HepG2 (cell line): Measurements from ENCODE around the gene IGFBP7. TPM values are rescaled to one million over a fixed set of nuclear protein-coding genes. Genes with fewer than 3 reads are reported as not detected.

Experiments
- ATAC-seq: fragments of 200-7000 bp; cut with Tn5 transposase; 3 replicates; pipeline ENCODE4 v1.9.1; 2020; ENCODE audit warnings: mild to moderate bottlenecking, moderate library complexity
- BruUV-seq: library from RNA; stranded (reverse); fragments of 400-500 nt; replicated peaks from 2 replicates; lab custom pipeline; 2021; lab: Mats Ljungman, UMichigan
- CTCF ChIA-PET: fragments of 300-600 bp; formaldehyde crosslinking; extraction: SDS; loops from one replicate; lab custom pipeline; 2021; ENCODE audit warnings: low total read pairs, inconsistent platforms, low intra/inter-chr PET ratio; lab: Yijun Ruan, JAX
- POLR2A ChIA-PET: fragments of 350-600 bp; sonication (Branson Sonifier 250); formaldehyde crosslinking; loops from one replicate; lab custom pipeline; 2020; ENCODE audit warnings: antibody characterized with exemption, inconsistent platforms; lab: Yijun Ruan, JAX
- DNase-seq: peaks from one replicate; pipeline ENCODE4 v3.0.0-alpha.2; 2015; ENCODE audit warnings: low spot score
- FAIRE-seq: peaks from 3 replicates; lab custom pipeline; 2011; peaks lifted over from hg19 to GRCh38; lab: Jason Lieb, UNC
- H2AFZ ChIP-seq: one replicate; pipeline ENCODE4 v1.6.1; 2011; ENCODE audit warnings: low read length, inconsistent platforms
- H3K27ac ChIP-seq: fragments of 300-600 bp; 3 replicates; pipeline ENCODE4 v1.8.0; 2011; ENCODE audit warnings: mixed run types, mild to moderate bottlenecking, mixed read lengths, low read length, inconsistent platforms; ENCODE audit not compliant: insufficient read depth; ENCODE audit errors: extremely low read length
- H3K27me3 ChIP-seq, 2 experiments: fragments of 200-600 bp in 1 of 2; 2 replicates in 1 of 2; 3 replicates in 1 of 2; pipeline versions ENCODE4 v1.6.0 to v1.8.0; 2011; ENCODE audit warnings: low read length in 2 of 2, mild to moderate bottlenecking in 2 of 2, moderate library complexity in 2 of 2, inconsistent platforms in 1 of 2; ENCODE audit not compliant: insufficient read depth in 2 of 2, control insufficient read depth in 1 of 2
- H3K36me3 ChIP-seq, 2 experiments: fragments of 200-600 bp in 1 of 2; replicated peaks in 1 of 2; 2 replicates in 1 of 2; 3 replicates in 1 of 2; pipeline versions ENCODE4 v1.5.1 to v1.8.0; 2011; ENCODE audit warnings: low read length in 2 of 2, inconsistent platforms in 1 of 2; ENCODE audit not compliant: insufficient read depth in 2 of 2, control insufficient read depth in 1 of 2
- H3K4me1 ChIP-seq: 2 replicates; pipeline ENCODE4 v1.5.1; 2012; ENCODE audit warnings: low read length, inconsistent platforms; ENCODE audit not compliant: insufficient read depth
- H3K4me2 ChIP-seq: 2 replicates; pipeline ENCODE4 v1.6.0; 2011; ENCODE audit warnings: low read depth, low read length, inconsistent platforms
- H3K4me3 ChIP-seq, 3 experiments: fragments of 200-600 bp in 1 of 3; sonication (generic), shearing (Covaris generic) in 1 of 3; replicated peaks in 1 of 3; 2 replicates each; pipeline ENCODE4 v1.5.1; 2011 to 2016; ENCODE audit warnings: low read length in 3 of 3, inconsistent platforms in 2 of 3, low read depth in 2 of 3, mild to moderate bottlenecking in 2 of 3, control low read depth in 1 of 3, mixed read lengths in 1 of 3; ENCODE audit not compliant: insufficient read depth in 1 of 3
- H3K79me2 ChIP-seq: one replicate; pipeline ENCODE4 v1.6.1; 2011; ENCODE audit warnings: low read length, inconsistent platforms; ENCODE audit not compliant: insufficient read depth
- H3K9ac ChIP-seq: 2 replicates; pipeline ENCODE4 v1.6.0; 2011; ENCODE audit warnings: mild to moderate bottlenecking, low read depth, low read length, inconsistent platforms; ENCODE audit not compliant: insufficient read depth
- H3K9me3 ChIP-seq: 2 replicates; pipeline ENCODE4 v1.5.1; 2012; ENCODE audit warnings: mild to moderate bottlenecking, low read length
- H4K20me1 ChIP-seq: 2 replicates; pipeline ENCODE4 v1.6.0; 2011; ENCODE audit warnings: inconsistent platforms, mild to moderate bottlenecking, low read length, moderate library complexity; ENCODE audit not compliant: insufficient read depth
- GATA4 ChIP-seq: sonication (generic); IDR thresholded peaks from 2 replicates; pipeline ENCODE4 v1.6.1; 2016; ENCODE audit warnings: antibody characterized with exemption, low read depth, borderline replicate concordance
- LRRFIP1 ChIP-seq: sonication (generic); formaldehyde crosslinking; conservative IDR thresholded peaks from 2 replicates; pipeline ENCODE4 v1.4.0; 2020; ENCODE audit warnings: missing genetic modification reagents
- SNAPC5 ChIP-seq: sonication (generic); formaldehyde crosslinking; IDR thresholded peaks from 2 replicates; pipeline ENCODE4 v1.8.1; 2023; ENCODE audit warnings: mild to moderate bottlenecking, missing genetic modification reagents, borderline replicate concordance
- THAP7 ChIP-seq: sonication (generic); formaldehyde crosslinking; IDR thresholded peaks from 2 replicates; pipeline ENCODE4 v1.8.1; 2023; ENCODE audit warnings: mild to moderate bottlenecking, missing genetic modification reagents
- ZNF552 ChIP-seq: sonication (generic); formaldehyde crosslinking; IDR thresholded peaks from 2 replicates; pipeline ENCODE4 v1.9.0; 2022; ENCODE audit warnings: missing genetic modification reagents, mild to moderate bottlenecking, borderline replicate concordance
- ZNF83 ChIP-seq: sonication (generic); formaldehyde crosslinking; IDR thresholded peaks from 2 replicates; pipeline ENCODE4 v1.4.0; 2020; ENCODE audit warnings: missing genetic modification reagents, mild to moderate bottlenecking, borderline replicate concordance
- WGBS: methylation state at CpG from one replicate; pipeline ENCODE4 v1.1.6; 2017; ENCODE audit warnings: low lambda C conversion rate; 5-methylcytosine and 5-hydroxymethylcytosine counted together
- in situ Hi-C: cut with HindIII; loops from 2 replicates; pipeline ENCODE4 v1.10.0; 2017; ENCODE audit warnings: low pct_unique_long_range_greater_than_20kb; ENCODE audit not compliant: extremely low pct_ligation_motif_present
- intact Hi-C: fragments of 100-400 bp; cut with micrococcal nuclease; formaldehyde crosslinking; loops from one replicate; pipeline ENCODE4 v1.10.0; 2022; ENCODE audit not compliant: unreplicated experiment
- polyA plus RNA-seq, 8 experiments: library from polyadenylated mRNA; depleted of rRNA in 3 of 8; stranded (reverse) in 7 of 8; unstranded in 1 of 8; fragments of >200 nt; fragmentation: Illumina TruSeq in 4 of 8; extraction: Trizol in 4 of 8; gene quantifications; 2 replicates each; pipeline versions ENCODE4 v1.2.1 to v1.2.3, GENCODE V29; 2011 to 2016; ENCODE audit warnings: low read depth in 4 of 8, missing spikeins in 1 of 8, mixed read lengths in 1 of 8; ENCODE audit not compliant: insufficient read depth in 1 of 8
- total RNA-seq, 5 experiments: library from RNA; depleted of rRNA; stranded (reverse); fragments of >200 nt; fragmentation: Illumina TruSeq; extraction: Trizol; gene quantifications; 2 replicates each; pipeline ENCODE4 v1.2.3, GENCODE V29; 2016; ENCODE audit warnings: low read depth in 1 of 5

IGFBP7 gene
- total and polyA plus RNA-seq, 2 of the 13 experiments (the other 11 are each of a cell fraction or from before 2014, with no cell fraction given), result 1.1 to 1.3 TPM

- H3K36me3 ChIP-seq, result no peaks in the 10 kb centered on the region
- H3K9me3 ChIP-seq, result no peaks in the 10 kb centered on the region
- ChIA-PET CTCF (no interaction called here), POLR2A (no interaction called here)
- no peak overlapping the region for H3K27ac ChIP-seq
- H3K79me2 ChIP-seq, result no peaks in the 10 kb centered on the region
- no peak overlapping the region for H3K9ac ChIP-seq
- in situ Hi-C loops (no loop called here), intact Hi-C loops (no loop called here)
- H3K4me3 ChIP-seq, result no peak overlapping the region
- ATAC-seq (no peak), FAIRE-seq (no peak), DNase-seq (no peak)
- 25% methylated on average over 2 of the region's 2 CpGs for WGBS
- no peaks in the 10 kb centered on the region for H4K20me1 ChIP-seq
- no peak overlapping the region for H3K4me2 ChIP-seq
- TF ChIP-seq ZNF552 (CRISPR knock-in tag) (no peak), THAP7 (CRISPR knock-in tag) (no peak), SNAPC5 (CRISPR knock-in tag) (no peak), GATA4 (no peak), ZNF83 (CRISPR knock-in tag) (no peak), LRRFIP1 (no peak)
- H2AFZ ChIP-seq, result no peak overlapping the region
- H3K4me1 ChIP-seq, result no peaks in the 10 kb centered on the region
- no TSS peak for BruUV-seq
- no peaks in the 10 kb centered on the region for H3K27me3 ChIP-seq
Observed at GRCh38 chr4:57070461-57070860, 39.7 kb downstream of the IGFBP7 start.
